Endothelial cell (in vitro differentiated cells): ENCODE results near the gene PRR7. TPM values are rescaled to one million over a fixed set of nuclear protein-coding genes. Genes with fewer than 3 reads are reported as not detected.

Experiments used
- DNase-seq: peaks from one replicate; pipeline ENCODE4 v3.0.0; 2021; ENCODE audit warnings: low spot score
- H3K27ac Mint-ChIP-seq: one replicate; pipeline ENCODE4 v1.8.0; 2021; ENCODE audit warnings: mixed read lengths, inconsistent platforms; ENCODE audit not compliant: unreplicated experiment
- H3K27me3 Mint-ChIP-seq: one replicate; pipeline ENCODE4 v1.8.0; 2021; ENCODE audit warnings: mild to moderate bottlenecking, moderate library complexity, mixed read lengths, inconsistent platforms; ENCODE audit not compliant: unreplicated experiment
- H3K36me3 Mint-ChIP-seq: one replicate; pipeline ENCODE4 v1.8.0; 2021; ENCODE audit warnings: mild to moderate bottlenecking, low read depth, mixed read lengths, inconsistent platforms; ENCODE audit not compliant: unreplicated experiment
- H3K4me1 Mint-ChIP-seq: one replicate; pipeline ENCODE4 v1.8.0; 2021; ENCODE audit warnings: mild to moderate bottlenecking, mixed read lengths, inconsistent platforms; ENCODE audit not compliant: unreplicated experiment
- H3K4me3 Mint-ChIP-seq: one replicate; pipeline ENCODE4 v1.8.0; 2021; ENCODE audit warnings: mild to moderate bottlenecking, mixed read lengths, inconsistent platforms; ENCODE audit not compliant: unreplicated experiment
- H3K9me3 Mint-ChIP-seq: one replicate; pipeline ENCODE4 v1.8.0; 2021; ENCODE audit warnings: mixed read lengths, inconsistent platforms; ENCODE audit not compliant: unreplicated experiment
- CTCF ChIP-seq: fragments of 200-600 bp; sonication (generic); IDR thresholded peaks from one replicate; pipeline ENCODE4 v1.5.0; 2021; ENCODE audit warnings: antibody characterized with exemption; ENCODE audit not compliant: unreplicated experiment
- total RNA-seq: library from RNA; stranded (reverse); fragmentation: NEBNext Ultra II Directional; extraction: Animal tissue kit (Norgen Biotek cat#: 25700); gene quantifications from one replicate; pipeline ENCODE4 v1.2.1, GENCODE V29; 2021; ENCODE audit not compliant: unreplicated experiment

The PRR7 gene
- total RNA-seq, 1 donor from 2014 or later: 0.97 TPM

- Mint-ChIP-seq H3K27ac (no peak overlapping the region), H3K27me3 (peaks cover 28% of the 10 kb centered on the region), H3K4me1 (peaks cover 4% of the 10 kb centered on the region), H3K9me3 (no peaks in the 10 kb centered on the region), H3K36me3 (peaks cover 21% of the 10 kb centered on the region), H3K4me3 (no peak overlapping the region)
- no peak for DNase-seq
- TF ChIP-seq CTCF: no peak
These were observed 4.4 kb upstream of the PRR7 start for GRCh38 chr5:177442066-177442826.

- Mint-ChIP-seq H3K27ac (no peak overlapping the region), H3K9me3 (no peaks in the 10 kb centered on the region)
These were observed 3.2 kb upstream of the PRR7 start for GRCh38 chr5:177443144-177443983.

GRCh38 chr5:177444106-177445051 is 2.2 kb upstream of the PRR7 start:
- peaks cover 12% of the 10 kb centered on the region for H3K4me1 Mint-ChIP-seq
- no peak for TF ChIP-seq CTCF
- DNase-seq: no peak
- peak overlapping the region; percentile 29 for H3K4me3 Mint-ChIP-seq
- H3K27ac Mint-ChIP-seq: no peak overlapping the region
- no peaks in the 10 kb centered on the region for H3K9me3 Mint-ChIP-seq
- peaks cover 26% of the 10 kb centered on the region for H3K27me3 Mint-ChIP-seq
- H3K36me3 Mint-ChIP-seq: peaks cover 18% of the 10 kb centered on the region

More at GRCh38 chr5:177443144-177443983, 3.2 kb upstream of the PRR7 start:
- DNase-seq: no peak
- H3K4me3 Mint-ChIP-seq: no peak overlapping the region
- TF ChIP-seq CTCF: no peak
- peaks cover 32% of the 10 kb centered on the region for H3K27me3 Mint-ChIP-seq
- H3K36me3 Mint-ChIP-seq: peaks cover 19% of the 10 kb centered on the region
- peaks cover 12% of the 10 kb centered on the region for H3K4me1 Mint-ChIP-seq

GRCh38 chr5:177445052-177445916 is 1.3 kb upstream of the PRR7 start:
- Mint-ChIP-seq H3K27me3 (peaks cover 26% of the 10 kb centered on the region), H3K4me1 (peaks cover 12% of the 10 kb centered on the region), H3K36me3 (peaks cover 12% of the 10 kb centered on the region), H3K27ac (peak overlapping the region; percentile 83), H3K4me3 (peak overlapping the region; percentile 80), H3K9me3 (no peaks in the 10 kb centered on the region)
- TF ChIP-seq CTCF: no peak
- DNase-seq: no peak
